Amniotic epithelial cell (primary cell): ENCODE data around the gene FREY1.

Experiments
- DNase-seq: peaks from one replicate; pipeline ENCODE4 v3.0.0-alpha.2; 2010; ENCODE audit warnings: low read depth

The FREY1 gene

GRCh38 chr11:45870706-45871105 lies 36.4 kb downstream of the FREY1 start:
- no peak for DNase-seq

- no peak for DNase-seq
Observed at GRCh38 chr11:45869551-45869950, 37.5 kb downstream of the FREY1 start.

- DNase-seq: no peak
Observed at GRCh38 chr11:45864041-45864440, 43.0 kb downstream of the FREY1 start.

- DNase-seq: no peak
Observed at GRCh38 chr11:45860764-45861510, 46.1 kb downstream of the FREY1 start.

- DNase-seq: peak; percentile 59
Observed at GRCh38 chr11:45860348-45860747, 46.7 kb downstream of the FREY1 start.

- peak; percentile 99 for DNase-seq
Observed at GRCh38 chr11:45859661-45860140, 47.4 kb downstream of the FREY1 start.

GRCh38 chr11:45858751-45859398 lies 48.2 kb downstream of the FREY1 start:
- no peak for DNase-seq

- peak; percentile 88 for DNase-seq
Observed at GRCh38 chr11:45857961-45858474, 49.1 kb downstream of the FREY1 start.
